ENCODE measurements around the gene SLC7A9. TPM values are rescaled to one million over a fixed set of nuclear protein-coding genes. Genes with fewer than 3 reads are reported as not detected.

SLC7A9 gene
- total and polyA plus RNA-seq, 2 donors (not counting 1 experiment from before 2014, with no cell fraction given): 0.17 TPM; not detected in 1

- H3K36me3 ChIP-seq (ENCODE audit: control insufficient read depth, insufficient read depth, low read length): no peaks in the 10 kb centered on the region
- no peaks in the 10 kb centered on the region for H3K27me3 ChIP-seq (ENCODE audit: control insufficient read depth, insufficient read depth, low read length)
- no peaks in the 10 kb centered on the region for H3K4me1 ChIP-seq (ENCODE audit: control insufficient read depth, extremely low read depth, insufficient read depth, low read length)
- DNase-seq (ENCODE audit: low read depth in 2 of 2): no peak
- H3K9ac ChIP-seq (ENCODE audit: insufficient read depth, low read length): no peak overlapping the region
- H2AFZ ChIP-seq (ENCODE audit: low read length): no peak overlapping the region
- TF ChIP-seq EZH2 (IDR thresholded peaks at IDR 0.05; ENCODE audit: low read length, missing control alignments) (no peak), CTCF (conservative IDR thresholded peaks at IDR 0.05 in 1 of 2, IDR thresholded peaks at IDR 0.05 in 1 of 2; ENCODE audit: low read depth in 1 of 2, low read length in 2 of 2) (no peak)
- H3K4me3 ChIP-seq (replicated peaks in 1 of 4; ENCODE audit: control extremely low read depth in 1 of 4, insufficient read depth in 1 of 4, low read depth in 3 of 4, low read length in 4 of 4): no peak overlapping the region
- H3K27ac ChIP-seq (ENCODE audit: insufficient read depth, low read length): no peak overlapping the region
- H3K9me3 ChIP-seq (ENCODE audit: control insufficient read depth, insufficient read depth, low read depth, low read length): no peaks in the 10 kb centered on the region
- H3K79me2 ChIP-seq (ENCODE audit: control insufficient read depth, insufficient read depth, low read length): no peaks in the 10 kb centered on the region
- no peak overlapping the region for H3K4me2 ChIP-seq (ENCODE audit: extremely low read depth, insufficient read depth, low read length)
- H4K20me1 ChIP-seq (ENCODE audit: control insufficient read depth, extremely low read depth, insufficient read depth, low read length): no peaks in the 10 kb centered on the region
These were observed 6.8 kb downstream of the SLC7A9 start for GRCh38 chr19:32862741-32863140.

GRCh38 chr19:32862173-32862572, 7.4 kb downstream of the SLC7A9 start:
- Histone ChIP-seq H2AFZ (ENCODE audit: low read length) (no peak overlapping the region), H3K27ac (ENCODE audit: insufficient read depth, low read length) (no peak overlapping the region), H3K4me2 (ENCODE audit: extremely low read depth, insufficient read depth, low read length) (no peak overlapping the region), H3K79me2 (ENCODE audit: control insufficient read depth, insufficient read depth, low read length) (no peaks in the 10 kb centered on the region), H3K4me1 (ENCODE audit: control insufficient read depth, extremely low read depth, insufficient read depth, low read length) (no peaks in the 10 kb centered on the region), H3K4me3 (replicated peaks in 1 of 4; ENCODE audit: control extremely low read depth in 1 of 4, insufficient read depth in 1 of 4, low read depth in 3 of 4, low read length in 4 of 4) (no peak overlapping the region), H3K27me3 (ENCODE audit: control insufficient read depth, insufficient read depth, low read length) (no peaks in the 10 kb centered on the region), H3K9ac (ENCODE audit: insufficient read depth, low read length) (no peak overlapping the region), H3K36me3 (ENCODE audit: control insufficient read depth, insufficient read depth, low read length) (no peaks in the 10 kb centered on the region), H4K20me1 (ENCODE audit: control insufficient read depth, extremely low read depth, insufficient read depth, low read length) (no peaks in the 10 kb centered on the region), H3K9me3 (ENCODE audit: control insufficient read depth, insufficient read depth, low read depth, low read length) (no peaks in the 10 kb centered on the region)
- DNase-seq (ENCODE audit: low read depth in 2 of 2): no peak
- no peak for TF ChIP-seq EZH2 (IDR thresholded peaks at IDR 0.05; ENCODE audit: low read length, missing control alignments)
- no peak for TF ChIP-seq CTCF (conservative IDR thresholded peaks at IDR 0.05 in 1 of 2, IDR thresholded peaks at IDR 0.05 in 1 of 2; ENCODE audit: low read depth in 1 of 2, low read length in 2 of 2)

- Histone ChIP-seq H3K9me3 (ENCODE audit: control insufficient read depth, insufficient read depth, low read depth, low read length) (no peaks in the 10 kb centered on the region), H3K27me3 (ENCODE audit: control insufficient read depth, insufficient read depth, low read length) (no peaks in the 10 kb centered on the region), H3K27ac (ENCODE audit: insufficient read depth, low read length) (no peak overlapping the region), H3K4me1 (ENCODE audit: control insufficient read depth, extremely low read depth, insufficient read depth, low read length) (no peaks in the 10 kb centered on the region), H2AFZ (ENCODE audit: low read length) (no peak overlapping the region), H3K4me3 (replicated peaks in 1 of 4; ENCODE audit: control extremely low read depth in 1 of 4, insufficient read depth in 1 of 4, low read depth in 3 of 4, low read length in 4 of 4) (no peak overlapping the region), H3K36me3 (ENCODE audit: control insufficient read depth, insufficient read depth, low read length) (no peaks in the 10 kb centered on the region), H4K20me1 (ENCODE audit: control insufficient read depth, extremely low read depth, insufficient read depth, low read length) (no peaks in the 10 kb centered on the region), H3K4me2 (ENCODE audit: extremely low read depth, insufficient read depth, low read length) (no peak overlapping the region), H3K9ac (ENCODE audit: insufficient read depth, low read length) (no peak overlapping the region), H3K79me2 (ENCODE audit: control insufficient read depth, insufficient read depth, low read length) (no peaks in the 10 kb centered on the region)
- no peak for TF ChIP-seq CTCF (conservative IDR thresholded peaks at IDR 0.05 in 1 of 2, IDR thresholded peaks at IDR 0.05 in 1 of 2; ENCODE audit: low read depth in 1 of 2, low read length in 2 of 2)
- TF ChIP-seq EZH2 (IDR thresholded peaks at IDR 0.05; ENCODE audit: low read length, missing control alignments): no peak
- no peak for DNase-seq (ENCODE audit: low read depth in 2 of 2)
These were observed 8.0 kb downstream of the SLC7A9 start for GRCh38 chr19:32861596-32861995.
